HG03469 (cell line): ENCODE data around the gene CHRNA4.
"Not testable (repeated sequence)": the region's sequence is repeated elsewhere in the genome, so short reads cannot be mapped to it uniquely, and the experiment has no call there.

Experiments
- ATAC-seq: cut with Tn5 transposase; IDR thresholded peaks from one replicate; pipeline ENCODE4 v1.9.1; 2021; ENCODE audit warnings: mild to moderate bottlenecking, moderate library complexity, moderate number of reproducible peaks; ENCODE audit not compliant: unreplicated experiment

Gene CHRNA4

DNA sequence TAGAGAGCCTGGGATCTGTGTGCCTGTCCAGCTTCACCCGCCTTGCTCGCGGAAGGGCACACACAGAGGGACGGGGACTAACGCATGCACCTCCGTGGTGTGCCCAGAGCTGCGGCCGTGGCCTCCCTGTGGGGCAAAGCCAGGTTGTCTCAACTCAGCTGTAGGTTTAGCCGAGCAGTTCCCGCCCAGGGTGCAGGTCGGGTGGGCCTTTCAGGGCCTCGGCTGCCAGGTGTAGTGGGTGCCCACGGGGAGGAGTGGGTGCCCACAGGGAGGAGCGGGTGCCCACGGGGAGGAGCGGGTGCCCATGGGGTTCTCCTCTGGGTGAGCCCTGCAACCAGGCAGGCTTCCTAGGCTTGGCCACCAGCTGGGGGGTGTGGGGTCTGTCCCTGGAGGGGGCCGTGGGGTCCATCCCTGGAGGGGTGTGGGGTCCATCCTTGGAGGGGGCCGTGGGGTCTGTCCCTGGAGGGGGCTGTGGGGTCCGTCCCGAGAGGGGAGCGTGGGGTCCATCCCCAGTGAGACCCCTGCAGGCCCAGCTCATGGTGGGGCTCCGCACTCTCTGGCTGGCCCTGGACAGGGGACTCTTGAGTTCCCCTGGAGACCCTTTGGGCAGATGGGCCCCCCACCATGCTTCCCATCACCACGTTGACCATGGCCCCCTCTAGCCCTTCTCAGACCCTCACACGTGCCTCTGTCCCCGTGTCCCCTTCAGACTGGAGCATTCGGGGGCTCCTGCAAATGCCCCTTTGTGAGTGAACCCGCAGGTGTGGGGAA is 37.8 kb upstream of the CHRNA4 start:
- ATAC-seq: no peak

DNA sequence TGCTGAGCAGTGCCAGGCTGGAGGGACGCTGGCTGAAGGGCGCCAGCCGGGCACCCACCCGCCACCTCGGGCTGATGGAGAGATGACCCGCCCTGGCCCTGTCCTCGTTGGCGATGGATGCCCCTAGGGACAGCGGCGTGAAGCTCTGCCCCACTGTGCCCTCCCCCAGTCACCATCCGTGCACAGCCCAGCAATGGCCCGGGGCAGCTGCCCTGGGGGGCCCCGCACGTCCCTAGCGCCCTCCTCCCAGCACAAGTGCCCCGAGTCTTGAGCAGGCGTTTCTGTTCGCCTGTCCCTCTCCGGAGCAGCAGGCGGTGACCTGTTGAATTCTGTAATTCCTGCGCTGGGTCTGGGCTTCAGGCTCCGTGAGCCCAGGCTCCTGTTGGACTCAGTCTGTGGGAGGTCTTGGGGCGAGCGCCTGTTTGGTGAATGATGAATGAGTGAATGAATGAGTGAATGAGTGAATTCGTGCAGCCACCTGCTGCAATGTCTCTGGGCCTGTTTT is 36.8 kb upstream of the CHRNA4 start:
- ATAC-seq: no peak

DNA sequence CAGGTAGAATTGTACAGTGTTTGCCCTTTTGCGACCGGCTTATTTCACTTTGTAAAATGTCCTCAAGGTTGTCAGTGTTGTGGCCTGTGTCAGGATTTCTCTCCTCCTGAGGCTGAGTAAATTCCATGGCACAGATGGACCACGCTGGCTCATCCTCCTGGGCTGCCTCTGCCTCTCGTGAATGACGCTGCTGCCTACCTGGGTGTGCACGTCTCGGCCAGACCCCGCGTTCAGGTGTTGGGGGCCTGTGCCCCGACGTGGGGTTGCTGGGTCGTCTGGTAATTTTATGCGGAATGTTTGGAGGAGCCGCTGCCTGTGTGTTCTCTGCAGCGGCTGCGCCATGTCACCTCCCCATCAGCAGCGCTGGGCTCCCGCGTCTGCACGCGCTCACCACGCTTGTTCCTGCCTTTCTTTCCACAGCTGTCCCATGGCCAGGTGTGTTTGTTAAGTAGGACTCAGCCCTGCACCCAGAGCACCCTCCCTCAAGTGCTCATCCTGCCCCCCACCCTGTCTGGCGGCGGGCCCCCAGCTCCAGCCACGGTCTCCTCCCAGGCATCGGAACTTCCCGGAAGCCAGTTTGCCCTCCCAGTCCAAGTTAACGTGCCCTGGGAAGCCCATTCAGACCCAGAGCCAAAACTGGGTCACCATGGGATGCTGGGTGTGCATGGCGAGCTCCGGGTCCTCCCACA is 36.1 kb upstream of the CHRNA4 start:
- ATAC-seq: no peak

DNA sequence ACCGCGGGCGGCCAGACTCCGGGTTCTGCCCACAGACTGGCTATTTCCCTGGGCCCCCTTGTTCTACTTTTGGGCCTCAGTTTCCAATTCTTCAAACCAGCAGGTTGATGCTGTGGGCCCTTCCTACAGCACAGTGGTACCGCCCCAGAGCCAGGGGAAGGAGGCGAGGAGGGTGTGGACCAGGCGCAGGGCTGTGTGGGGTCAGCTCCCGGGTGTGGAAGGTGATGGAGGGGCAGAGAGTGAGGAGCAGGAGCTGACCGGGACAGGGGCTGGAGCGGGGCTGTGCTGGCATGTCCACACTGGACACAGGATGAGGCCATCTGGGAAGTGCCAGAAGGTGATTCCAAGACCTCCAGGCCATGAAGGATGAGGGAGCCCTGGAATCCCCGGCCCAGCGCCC is 35.2 kb upstream of the CHRNA4 start:
- no peak for ATAC-seq

DNA sequence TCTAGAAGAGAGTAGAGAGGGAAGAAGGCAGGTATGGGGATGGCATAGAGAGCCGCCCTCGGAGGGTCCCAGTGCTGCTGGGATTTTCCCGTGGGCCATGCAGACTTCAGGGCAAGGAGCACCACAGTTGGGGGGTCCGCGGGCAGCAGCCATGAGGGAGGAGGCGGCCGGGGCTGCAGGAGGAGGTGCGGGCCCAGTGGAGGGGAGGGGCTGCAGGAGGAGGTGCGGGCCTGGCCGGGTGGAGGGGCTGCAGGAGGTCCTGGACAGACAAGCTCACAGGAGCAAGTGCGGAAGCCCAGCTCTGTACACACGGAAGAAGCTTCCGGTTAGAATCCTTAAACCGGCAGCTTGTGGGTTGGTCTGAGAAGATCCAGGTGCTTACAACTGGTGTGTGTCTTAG is 34.6 kb upstream of the CHRNA4 start:
- no peak for ATAC-seq

DNA sequence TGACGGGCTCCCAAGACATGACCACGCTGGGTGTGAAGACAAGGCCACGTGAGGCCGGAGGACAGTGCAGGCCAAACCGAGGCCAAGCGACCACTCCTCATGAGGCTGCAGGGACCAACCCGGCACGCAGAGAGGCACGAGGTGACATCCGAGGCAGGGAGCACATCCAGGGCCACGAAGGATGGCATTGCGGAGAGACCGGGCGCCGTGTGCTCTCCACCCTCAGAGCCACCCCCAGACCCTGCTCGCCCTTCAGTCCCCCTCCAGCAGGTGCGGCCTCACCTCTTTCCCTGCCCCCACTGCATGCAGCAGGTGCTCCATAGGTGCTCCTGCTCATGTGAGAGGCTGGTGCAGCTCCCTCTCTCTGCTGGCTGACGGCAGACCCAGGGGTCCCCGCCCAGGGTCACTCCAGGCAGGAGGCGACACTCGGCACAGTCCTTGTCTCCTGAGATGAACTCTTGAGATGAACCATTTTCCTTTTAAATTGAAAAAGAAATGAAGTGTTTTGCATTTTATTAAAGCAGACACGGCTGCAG is 33.8 kb upstream of the CHRNA4 start:
- no peak for ATAC-seq

DNA sequence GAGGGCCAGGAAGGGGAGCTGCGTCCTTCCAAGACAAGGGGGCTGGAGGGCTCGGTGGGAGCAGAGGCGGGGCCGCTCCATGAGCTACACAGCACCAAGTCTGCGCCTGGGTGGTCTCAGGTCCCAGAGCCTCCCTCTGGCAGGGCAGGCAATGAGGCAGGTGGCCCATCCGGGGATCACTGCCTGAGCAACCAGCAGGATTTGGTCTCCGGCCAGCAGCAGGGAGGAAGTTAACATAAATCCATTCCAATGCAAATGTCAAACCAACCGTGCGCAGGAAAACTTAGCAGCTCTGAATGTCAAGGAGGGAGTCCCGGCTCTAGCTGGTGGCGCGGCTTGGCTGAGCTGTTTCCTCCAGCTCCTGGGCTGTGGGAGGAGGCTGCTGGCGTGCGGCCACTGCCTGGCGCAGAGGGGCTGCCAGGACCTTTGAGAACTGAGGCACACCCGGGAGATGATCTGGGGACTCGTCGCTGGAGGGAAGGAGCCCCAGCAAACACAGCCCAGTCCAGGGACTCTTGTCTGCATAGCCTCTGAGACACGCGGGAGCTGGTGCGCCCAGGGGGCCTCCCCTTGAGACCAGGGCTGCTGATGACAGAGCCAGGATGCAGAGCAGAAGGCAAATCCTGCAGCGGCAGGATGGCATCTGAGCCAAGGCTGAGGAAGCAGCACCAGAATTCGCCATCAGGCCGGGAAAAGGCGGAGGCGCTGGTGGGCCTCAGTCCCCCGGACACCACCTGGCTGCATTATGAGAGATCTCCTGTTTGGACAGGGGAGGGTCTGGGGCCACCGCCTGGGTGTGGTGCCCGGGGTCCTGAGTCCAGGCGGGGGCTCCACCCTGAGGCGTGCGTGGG is 33.1 kb upstream of the CHRNA4 start:
- ATAC-seq: no peak

DNA sequence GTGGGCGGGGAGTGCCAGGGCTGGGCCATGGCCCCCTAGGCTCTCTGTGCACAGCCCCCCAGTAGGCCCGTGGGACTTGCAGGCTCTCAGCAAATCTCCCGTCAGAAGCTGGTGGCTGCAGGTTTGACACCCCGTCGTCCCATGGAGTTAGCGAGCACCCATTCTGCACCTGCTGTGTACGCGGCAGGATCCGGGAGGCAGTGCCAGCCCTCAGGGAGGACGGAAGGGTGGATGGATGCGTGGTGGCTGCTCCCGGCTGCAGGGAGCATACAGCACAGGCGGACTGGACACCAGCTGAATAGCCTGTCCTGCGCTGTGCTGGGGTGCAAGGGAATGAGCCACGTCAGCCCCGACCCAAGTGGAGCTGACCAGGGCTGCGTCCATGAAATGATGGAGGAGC is 32.4 kb upstream of the CHRNA4 start:
- no peak for ATAC-seq

DNA sequence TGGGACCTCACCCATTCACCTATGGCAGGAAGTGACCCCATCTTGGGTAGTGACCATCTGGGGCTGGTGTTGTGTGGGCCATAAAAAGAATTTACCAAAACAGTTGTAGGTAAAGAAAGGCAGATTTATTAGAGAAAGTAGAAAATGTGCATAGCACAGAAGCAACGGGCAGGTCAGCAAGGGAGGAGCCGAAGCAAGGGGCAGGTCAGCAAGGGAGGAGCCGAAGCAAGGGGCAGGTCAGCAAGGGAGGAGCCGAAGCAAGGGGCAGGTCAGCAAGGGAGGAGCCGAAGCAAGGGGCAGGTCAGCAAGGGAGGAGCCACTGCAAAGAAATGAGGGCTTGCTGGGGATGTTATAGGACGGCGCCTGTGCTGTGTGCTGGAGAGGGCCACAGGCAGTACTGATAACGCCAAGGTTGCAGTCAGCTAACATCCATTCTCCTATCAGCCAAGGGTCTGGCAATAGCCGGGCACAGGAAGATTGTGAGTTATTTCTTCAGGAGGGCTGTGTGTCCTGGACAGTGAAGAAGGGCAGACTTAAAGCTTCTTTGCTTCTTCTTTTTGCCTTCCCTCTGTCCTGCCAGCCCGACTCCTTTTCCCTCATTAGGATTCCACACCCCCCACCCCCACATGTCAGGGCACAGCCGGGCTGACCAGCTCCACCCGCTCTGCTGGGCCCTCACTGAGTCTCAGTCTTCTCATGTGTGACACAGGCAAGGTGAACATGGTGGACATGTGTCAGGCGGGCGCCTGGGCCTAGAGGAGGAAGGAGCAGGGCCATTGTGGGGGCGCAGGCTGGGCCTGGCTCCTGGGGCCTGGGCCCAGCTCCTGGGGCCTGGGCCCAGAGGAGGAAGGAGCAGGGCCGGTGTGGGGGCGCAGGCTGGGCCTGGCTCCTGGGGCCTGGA is 31.6 kb upstream of the CHRNA4 start:
- no peak for ATAC-seq

DNA sequence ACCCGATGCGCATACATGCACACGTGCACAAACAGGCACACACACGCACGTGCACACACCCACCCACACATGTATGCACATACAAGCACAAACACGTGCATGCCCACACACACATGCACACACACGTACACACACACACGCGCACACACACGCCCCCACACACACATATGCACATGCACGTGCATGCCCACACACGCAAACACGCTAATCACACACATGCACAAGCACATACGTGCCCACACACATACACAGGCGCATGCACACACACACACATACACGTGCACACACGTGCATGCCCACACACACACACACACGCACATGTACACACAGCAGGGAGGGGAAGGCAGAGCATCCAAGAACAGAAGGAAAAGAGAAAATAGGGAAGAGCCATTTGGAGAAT is 26.8 kb upstream of the CHRNA4 start:
- ATAC-seq: no peak

DNA sequence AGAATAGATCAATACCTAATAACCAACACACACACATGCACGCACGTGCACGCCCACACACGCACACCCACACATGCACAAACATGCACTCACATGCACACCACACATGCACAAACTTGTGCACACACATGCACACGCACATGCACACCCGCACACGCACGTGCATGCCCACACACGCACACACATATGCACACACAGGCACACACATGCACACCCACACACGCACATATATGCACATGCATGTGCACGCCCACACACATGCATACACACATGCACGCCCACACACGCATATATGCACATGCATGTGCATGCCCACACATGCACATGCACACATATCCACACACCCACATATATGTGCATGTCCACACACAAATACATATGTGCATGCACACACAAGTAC is 26.2 kb upstream of the CHRNA4 start:
- ATAC-seq: no peak

DNA sequence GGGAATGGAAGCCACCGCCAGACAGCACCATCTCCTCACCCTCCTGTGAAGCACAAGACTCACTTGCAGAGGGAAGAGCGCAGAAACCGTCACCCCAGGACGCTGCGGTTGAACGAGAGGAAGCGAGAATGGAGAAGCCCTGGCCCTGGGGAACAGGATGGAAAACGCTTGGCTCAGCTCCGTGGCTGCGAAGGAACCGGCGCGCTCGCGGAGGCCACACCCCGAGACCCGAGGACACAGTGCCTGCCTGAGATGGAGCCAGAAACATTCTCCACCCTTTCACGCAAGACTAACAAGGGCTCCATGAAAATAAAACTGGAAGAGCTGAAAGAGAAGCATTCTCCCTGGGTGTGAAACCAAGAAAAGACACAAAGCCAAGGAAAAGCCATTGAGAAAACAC is 25.3 kb upstream of the CHRNA4 start:
- ATAC-seq: no peak

DNA sequence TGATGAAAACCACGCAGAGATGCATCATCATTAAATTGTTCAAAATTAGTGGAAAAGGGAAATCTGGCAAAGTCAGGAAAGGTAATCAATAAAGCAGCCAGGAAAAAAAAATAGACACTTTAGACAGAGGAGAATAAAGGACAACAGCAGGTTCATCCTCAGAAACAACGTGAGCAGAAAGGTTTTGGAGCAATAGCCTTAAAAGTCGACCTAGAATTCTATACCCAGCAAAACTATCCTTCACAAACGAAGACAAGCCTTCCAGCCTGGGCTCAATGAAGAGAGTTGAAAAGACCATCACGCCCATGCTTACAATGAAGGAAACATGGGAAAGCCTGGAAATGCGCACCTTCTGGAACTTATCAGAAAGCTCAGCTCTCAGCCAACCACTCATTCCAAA is 24.7 kb upstream of the CHRNA4 start:
- ATAC-seq: no peak

DNA sequence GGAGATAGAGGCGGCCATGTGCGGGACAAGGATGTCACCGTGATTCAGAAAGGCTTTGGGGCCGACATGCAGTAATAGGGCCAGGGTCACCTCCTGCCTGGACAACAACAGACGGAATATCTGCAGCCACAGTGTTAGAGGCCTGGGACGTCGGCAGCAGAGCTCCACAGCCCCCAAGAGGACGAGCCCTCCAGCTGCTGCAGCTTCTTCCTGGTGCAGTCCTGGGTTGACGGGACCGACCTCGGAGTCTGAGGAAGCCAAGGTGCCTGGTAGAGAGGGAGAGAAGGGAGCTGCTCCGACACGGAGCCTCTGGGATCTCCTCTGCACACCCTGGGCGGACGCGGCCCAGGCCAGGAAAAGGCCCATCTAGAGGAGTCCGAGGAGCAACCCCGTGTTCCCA is 23.2 kb upstream of the CHRNA4 start:
- ATAC-seq: no peak

DNA sequence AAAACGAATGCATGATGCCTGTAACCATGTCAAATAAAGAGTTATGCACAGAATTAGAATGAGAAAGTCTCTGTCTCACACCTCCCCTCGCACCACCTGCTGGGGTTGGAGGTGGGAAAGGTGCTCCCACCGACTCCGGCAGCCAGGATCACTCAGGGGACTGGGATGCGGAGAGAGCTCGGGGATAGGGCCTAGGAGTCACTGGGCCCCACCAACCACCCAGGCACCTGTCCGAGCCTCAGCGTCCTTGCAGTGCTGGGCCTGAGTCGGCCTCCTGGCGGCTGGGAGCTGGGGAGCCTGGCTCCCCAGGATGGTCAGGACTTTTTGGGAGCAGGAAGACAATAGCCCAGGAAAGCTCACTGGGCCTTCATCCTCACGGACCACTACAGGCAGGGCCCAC is 22.4 kb upstream of the CHRNA4 start:
- no peak for ATAC-seq

DNA sequence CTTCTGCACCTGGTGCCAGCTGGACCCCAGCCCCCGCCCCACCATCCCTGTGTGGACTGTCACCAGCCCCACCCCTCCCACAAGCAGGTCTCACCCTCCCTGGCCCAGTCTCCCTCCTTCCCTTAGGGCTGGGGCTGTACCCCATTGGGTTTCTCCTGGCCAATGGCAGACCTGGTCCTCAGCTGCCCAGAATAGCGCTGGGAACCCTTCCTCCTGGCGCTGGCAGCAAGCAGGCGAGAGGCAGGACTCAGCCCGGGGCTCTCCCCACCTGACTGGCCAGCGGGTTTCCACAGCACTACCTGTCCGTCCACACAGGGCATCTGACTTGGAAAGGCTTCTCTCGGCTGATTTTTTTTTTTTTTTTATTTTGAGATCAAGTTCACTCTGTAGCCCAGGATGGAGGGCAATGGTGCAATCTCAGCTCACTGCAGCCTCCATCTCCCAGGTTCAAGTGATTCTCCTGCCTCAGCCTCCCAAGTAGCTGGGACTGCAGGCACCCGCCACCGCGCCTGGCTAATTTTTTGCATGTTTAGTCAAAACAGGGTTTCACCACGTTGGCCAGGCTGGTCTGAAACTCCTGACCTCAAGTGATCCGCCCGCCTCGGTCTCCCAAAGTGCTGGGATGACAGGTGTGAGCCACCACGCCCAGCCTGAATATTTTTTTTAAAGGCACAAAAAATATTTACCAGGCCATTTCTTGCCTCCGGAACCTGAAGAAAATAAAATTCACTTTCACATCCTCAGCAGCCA is 21.6 kb upstream of the CHRNA4 start:
- no peak for ATAC-seq

DNA sequence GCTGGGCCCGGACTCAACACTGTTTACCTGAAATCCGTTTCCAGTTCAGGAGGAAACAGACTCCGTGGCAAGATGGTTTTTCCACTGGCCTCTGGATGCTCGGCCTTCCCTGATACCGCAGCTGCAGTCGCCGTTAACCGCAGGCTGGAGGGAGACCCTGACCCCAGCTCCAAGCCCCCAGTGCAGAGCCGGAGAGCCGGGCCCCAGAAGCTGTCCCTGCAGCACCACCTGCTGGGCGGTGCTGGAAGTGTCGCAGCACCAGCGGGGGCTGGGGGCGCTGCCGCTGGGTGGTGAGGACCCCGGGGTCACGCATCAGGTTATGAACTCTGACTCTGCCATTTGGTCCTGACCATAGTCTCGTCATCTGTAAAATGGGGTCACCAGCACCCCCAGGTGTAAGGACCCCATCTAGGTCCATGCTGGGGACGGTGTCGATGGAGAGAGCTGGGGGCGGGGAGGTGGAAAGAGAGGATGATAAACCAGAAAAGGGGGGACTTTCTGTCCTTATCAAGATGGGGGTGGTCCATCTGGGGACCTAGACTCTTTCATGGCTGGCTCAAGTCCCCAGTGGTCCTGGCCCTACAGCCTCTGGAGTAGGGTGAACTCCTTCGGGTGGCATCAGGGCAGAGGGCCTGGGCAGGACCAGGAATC is 20.8 kb upstream of the CHRNA4 start:
- ATAC-seq: no peak

DNA sequence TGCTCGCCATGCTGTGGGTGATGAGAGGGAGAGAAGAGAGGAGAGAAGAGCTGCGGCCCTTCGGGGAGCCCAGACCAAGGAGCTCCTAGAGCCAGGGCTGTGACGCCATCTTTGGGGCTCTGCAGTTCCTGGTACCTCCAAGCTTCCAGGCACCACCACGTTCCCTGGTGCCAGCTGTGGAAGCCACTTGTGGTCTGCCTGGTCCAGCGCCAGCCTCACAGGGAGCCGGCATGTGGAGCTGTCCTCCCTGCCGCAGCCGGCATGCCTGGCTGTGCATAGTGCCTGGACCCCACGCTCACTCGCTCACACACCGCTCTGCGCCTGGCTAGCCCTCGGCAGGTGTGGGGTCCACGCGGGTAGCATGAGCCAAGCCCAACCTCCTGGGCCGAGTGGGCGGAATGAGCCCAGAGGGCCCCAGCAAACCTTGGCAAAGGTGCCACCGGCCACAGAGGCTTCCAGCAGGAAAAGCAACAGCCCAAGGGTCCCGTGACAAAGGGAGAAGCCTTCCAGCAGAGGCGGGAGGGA is 19.3 kb upstream of the CHRNA4 start:
- no peak for ATAC-seq

DNA sequence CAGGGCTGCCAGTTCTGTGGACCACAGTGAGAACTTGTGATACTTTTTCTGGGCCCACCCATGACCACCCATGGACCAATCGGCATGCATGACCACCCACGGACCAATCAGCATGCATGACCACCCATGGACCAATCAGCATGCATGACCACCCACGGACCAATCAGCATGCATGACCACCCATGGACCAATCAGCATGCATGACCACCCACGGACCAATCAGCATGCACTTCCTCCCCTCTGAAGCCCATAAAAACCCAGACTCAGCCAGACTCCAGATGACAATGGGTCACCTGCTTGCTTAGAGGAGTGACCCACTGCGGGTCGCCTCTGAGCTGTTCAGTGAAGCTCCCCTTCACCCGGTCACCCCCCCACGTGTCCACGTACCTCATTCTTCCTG is 18.7 kb upstream of the CHRNA4 start:
- not testable (repeated sequence) for ATAC-seq
